DOHH2 (cell line): ENCODE measurements around the gene HECW1.

Source experiments
- H3F3A ChIP-seq: fragments of 200-600 bp; sonication (generic), shearing (Covaris generic); 2 replicates; pipeline ENCODE4 v1.6.0; 2016; ENCODE audit warnings: antibody characterized with exemption, mild to moderate bottlenecking; ENCODE audit not compliant: control insufficient read depth, insufficient read depth
- H3K27ac ChIP-seq: fragments of 200-600 bp; sonication (generic); 2 replicates; pipeline ENCODE4 v1.5.1; 2014; ENCODE audit warnings: low read depth, mild to moderate bottlenecking, low read length, moderate library complexity
- H3K27me3 ChIP-seq: fragments of 200-600 bp; sonication (generic); 2 replicates; pipeline ENCODE4 v1.6.1; 2014; ENCODE audit warnings: mild to moderate bottlenecking, low read length, mixed read lengths; ENCODE audit not compliant: control insufficient read depth
- H3K36me3 ChIP-seq: fragments of 200-600 bp; sonication (generic); 2 replicates; pipeline ENCODE4 v1.6.1; 2014; ENCODE audit warnings: mild to moderate bottlenecking, low read length, moderate library complexity, mixed read lengths; ENCODE audit not compliant: control insufficient read depth
- H3K4me1 ChIP-seq: fragments of 200-600 bp; sonication (generic); 2 replicates; pipeline ENCODE4 v1.6.1; 2014; ENCODE audit warnings: mild to moderate bottlenecking, low read length, mixed read lengths; ENCODE audit not compliant: control insufficient read depth
- H3K4me2 ChIP-seq: fragments of 200-600 bp; sonication (generic); 2 replicates; pipeline ENCODE4 v1.6.0; 2014; ENCODE audit warnings: mild to moderate bottlenecking, low read length, moderate library complexity
- H3K4me3 ChIP-seq: fragments of 200-600 bp; sonication (generic); 2 replicates; pipeline ENCODE4 v1.5.1; 2014; ENCODE audit warnings: mild to moderate bottlenecking, low read length, mixed read lengths
- H3K79me2 ChIP-seq: fragments of 200-600 bp; sonication (generic); 2 replicates; pipeline ENCODE4 v1.6.1; 2014; ENCODE audit warnings: mild to moderate bottlenecking, low read length, mixed read lengths; ENCODE audit not compliant: control insufficient read depth
- H3K9me2 ChIP-seq: fragments of 200-600 bp; sonication (generic); replicated peaks from 2 replicates; pipeline ENCODE4 v1.6.1; 2014; ENCODE audit warnings: mild to moderate bottlenecking, low read length, mixed read lengths; ENCODE audit not compliant: control insufficient read depth
- H3K9me3 ChIP-seq: fragments of 200-600 bp; sonication (generic); 2 replicates; pipeline ENCODE4 v1.6.1; 2014; ENCODE audit warnings: antibody characterized with exemption, low read length, mixed read lengths; ENCODE audit not compliant: control insufficient read depth, insufficient read depth
- H4K20me1 ChIP-seq: fragments of 200-600 bp; sonication (generic); 2 replicates; pipeline ENCODE4 v1.6.0; 2014; ENCODE audit warnings: low read depth, mild to moderate bottlenecking, antibody characterized with exemption, low read length, moderate library complexity; ENCODE audit not compliant: control insufficient read depth, insufficient read depth
- CTCF ChIP-seq: fragments of 200-600 bp; sonication (generic); IDR thresholded peaks from one replicate; pipeline ENCODE4 v1.5.1; 2014; ENCODE audit warnings: antibody characterized with exemption, mild to moderate bottlenecking, low read depth, low read length; ENCODE audit not compliant: poor library complexity, severe bottlenecking
- EZH2phosphoT487 ChIP-seq: fragments of 200-600 bp; sonication (generic); IDR thresholded peaks from 2 replicates; pipeline ENCODE4 v1.6.1; 2017; ENCODE audit warnings: borderline replicate concordance, mild to moderate bottlenecking, antibody characterized with exemption, low read length, moderate library complexity, mixed read lengths

HECW1 gene

GRCh38 chr7:43577485-43577951, 465.1 kb downstream of the HECW1 start:
- Histone ChIP-seq H3K27ac (no peak overlapping the region), H3K9me3 (no peaks in the 10 kb centered on the region), H3F3A (no peaks in the 10 kb centered on the region), H3K4me2 (no peak overlapping the region), H3K36me3 (no peaks in the 10 kb centered on the region), H3K27me3 (peaks cover 19% of the 10 kb centered on the region), H3K9me2 (no peaks in the 10 kb centered on the region), H3K79me2 (no peaks in the 10 kb centered on the region), H3K4me3 (no peak overlapping the region), H4K20me1 (no peaks in the 10 kb centered on the region), H3K4me1 (peaks cover 6% of the 10 kb centered on the region)
- TF ChIP-seq EZH2phosphoT487 (no peak), CTCF (no peak)

GRCh38 chr7:43582503-43583423, 470.3 kb downstream of the HECW1 start, which contains the start of gene STK17A:
Gene STK17A (plus strand): TSS chr7:43583108. CDS start chr7:43583244, 136 bp downstream.
- peaks cover 13% of the 10 kb centered on the region for H3F3A ChIP-seq
- peaks cover 26% of the 10 kb centered on the region for H3K36me3 ChIP-seq
- H3K27me3 ChIP-seq, result peaks cover 16% of the 10 kb centered on the region
- H3K9me2 ChIP-seq, result no peaks in the 10 kb centered on the region
- H3K4me1 ChIP-seq, result peaks cover 31% of the 10 kb centered on the region
- H3K4me3 ChIP-seq, result peak within 1 kb of the TSS; percentile 83
- H4K20me1 ChIP-seq, result peaks cover 15% of the 10 kb centered on the region
- peaks cover 49% of the 10 kb centered on the region for H3K79me2 ChIP-seq
- TF ChIP-seq EZH2phosphoT487 (no peak), CTCF (peak; percentile 100)
- peak within 1 kb of the TSS; percentile 87 for H3K4me2 ChIP-seq
- peak within 1 kb of the TSS; percentile 85 for H3K27ac ChIP-seq
- H3K9me3 ChIP-seq, result no peaks in the 10 kb centered on the region

GRCh38 chr7:43583424-43584194, 471.2 kb downstream of the HECW1 start:
- Histone ChIP-seq H3K27me3 (peaks cover 16% of the 10 kb centered on the region), H3K4me1 (peaks cover 40% of the 10 kb centered on the region), H3K4me3 (peak overlapping the region; percentile 83), H3K9me2 (no peaks in the 10 kb centered on the region), H3K27ac (peak overlapping the region; percentile 85), H3K79me2 (peaks cover 57% of the 10 kb centered on the region), H3F3A (peaks cover 13% of the 10 kb centered on the region), H3K9me3 (no peaks in the 10 kb centered on the region), H4K20me1 (peaks cover 15% of the 10 kb centered on the region), H3K4me2 (peak overlapping the region; percentile 87), H3K36me3 (peaks cover 32% of the 10 kb centered on the region)
- TF ChIP-seq EZH2phosphoT487 (no peak), CTCF (peak; percentile 43)
